Activated CD8-positive, alpha-beta T cell treated with anti-CD3 and anti-CD28 coated beads for 36 hours (primary cell): ENCODE data around the gene DCDC2C. TPM values are rescaled to one million over a fixed set of nuclear protein-coding genes. Genes with fewer than 3 reads are reported as not detected.

ENCODE experiments used
- ATAC-seq: fragments of 200-7000 bp; cut with Tn5 transposase; one replicate; pipeline ENCODE4 v1.10.0; 2021; ENCODE audit warnings: mild to moderate bottlenecking, moderate library complexity
- CTCF ChIA-PET: fragments of 350-600 bp; sonication (Branson Sonifier 250); formaldehyde crosslinking; loops from one replicate; lab custom pipeline; 2021; ENCODE audit warnings: antibody characterized with exemption; lab: Charles Lee
- POLR2A ChIA-PET: fragments of 350-600 bp; sonication (Branson Sonifier 250); formaldehyde crosslinking; loops from one replicate; lab custom pipeline; 2021; ENCODE audit warnings: antibody characterized with exemption; lab: Charles Lee
- DNase-seq: peaks from one replicate; pipeline ENCODE4 v3.0.0-alpha.2; 2020
- H3K27ac Mint-ChIP-seq: one replicate; pipeline ENCODE4 v1.8.0; 2021; ENCODE audit warnings: mild to moderate bottlenecking, mixed read lengths
- H3K27me3 Mint-ChIP-seq: one replicate; pipeline ENCODE4 v1.8.0; 2021; ENCODE audit warnings: mixed read lengths
- H3K36me3 Mint-ChIP-seq: one replicate; pipeline ENCODE4 v1.8.0; 2021; ENCODE audit warnings: low read depth, mixed read lengths
- H3K4me1 Mint-ChIP-seq: one replicate; pipeline ENCODE4 v1.8.0; 2021; ENCODE audit warnings: low read depth, mixed read lengths
- H3K4me3 Mint-ChIP-seq: one replicate; pipeline ENCODE4 v1.8.0; 2021; ENCODE audit warnings: mild to moderate bottlenecking, moderate library complexity, mixed read lengths
- H3K9me3 Mint-ChIP-seq: one replicate; pipeline ENCODE4 v1.8.0; 2021; ENCODE audit warnings: mixed read lengths
- CTCF ChIP-seq: fragments of 200-600 bp; IDR thresholded peaks from one replicate; pipeline ENCODE4 v1.8.0; 2022; ENCODE audit warnings: antibody characterized with exemption, mild to moderate bottlenecking
- intact Hi-C: fragments of 100-400 bp; cut with micrococcal nuclease; formaldehyde crosslinking; loops from one replicate; pipeline ENCODE4 v1.10.0; 2022
- total RNA-seq, 2 experiments: library from RNA; stranded (reverse); gene quantifications; one replicate each; pipeline ENCODE4 v1.2.3, GENCODE V29; 2021

The DCDC2C gene
- total RNA-seq, 2 experiments from 2014 or later = not detected

- no peak for DNase-seq
- H3K36me3 Mint-ChIP-seq = peaks cover 4% of the 10 kb centered on the region
- no peak for TF ChIP-seq CTCF
- ChIA-PET CTCF (no interaction called here), POLR2A (no interaction called here)
- peaks cover 36% of the 10 kb centered on the region for H3K27me3 Mint-ChIP-seq
- H3K4me3 Mint-ChIP-seq = no peak overlapping the region
- intact Hi-C loops = no loop called here
- H3K9me3 Mint-ChIP-seq = no peaks in the 10 kb centered on the region
- no peak for ATAC-seq
- H3K27ac Mint-ChIP-seq = no peak overlapping the region
- peaks cover 4% of the 10 kb centered on the region for H3K4me1 Mint-ChIP-seq
Observed at GRCh38 chr2:3703757-3704355, 481 bp downstream of the DCDC2C start.

GRCh38 chr2:3704692-3705091 is 1.3 kb downstream of the DCDC2C start:
- POLR2A ChIA-PET = no interaction called here
- no peak for TF ChIP-seq CTCF
- CTCF ChIA-PET = no interaction called here
- peaks cover 4% of the 10 kb centered on the region for H3K4me1 Mint-ChIP-seq
- no peaks in the 10 kb centered on the region for H3K9me3 Mint-ChIP-seq
- H3K4me3 Mint-ChIP-seq = no peak overlapping the region
- DNase-seq (no peak), ATAC-seq (no peak)
- H3K27me3 Mint-ChIP-seq = peaks cover 28% of the 10 kb centered on the region
- no peak overlapping the region for H3K27ac Mint-ChIP-seq
- intact Hi-C loops = no loop called here
- peaks cover 4% of the 10 kb centered on the region for H3K36me3 Mint-ChIP-seq

GRCh38 chr2:3705782-3706181 is 2.4 kb downstream of the DCDC2C start:
- ChIA-PET CTCF (interaction anchor here (0.5 kb wide), 1 partner anchor 1291 kb away, joined by 3 read pairs; no protein-coding TSS in a partner anchor), POLR2A (no interaction called here)
- H3K36me3 Mint-ChIP-seq = peaks cover 4% of the 10 kb centered on the region
- H3K27me3 Mint-ChIP-seq = peaks cover 29% of the 10 kb centered on the region
- peaks cover under 1% of the 10 kb centered on the region for H3K9me3 Mint-ChIP-seq
- H3K4me1 Mint-ChIP-seq = peaks cover 4% of the 10 kb centered on the region
- ATAC-seq (no peak), DNase-seq (no peak)
- TF ChIP-seq CTCF = no peak
- intact Hi-C loops = no loop called here
- H3K27ac Mint-ChIP-seq = no peak overlapping the region
- H3K4me3 Mint-ChIP-seq = no peak overlapping the region

GRCh38 chr2:3706892-3707291 is 3.5 kb downstream of the DCDC2C start:
- DNase-seq = no peak

More at GRCh38 chr2:3706892-3707291, 3.5 kb downstream of the DCDC2C start:
- Mint-ChIP-seq H3K27me3 (peaks cover 26% of the 10 kb centered on the region), H3K9me3 (peaks cover 1% of the 10 kb centered on the region), H3K36me3 (peaks cover 4% of the 10 kb centered on the region), H3K27ac (no peak overlapping the region), H3K4me3 (no peak overlapping the region), H3K4me1 (peaks cover 4% of the 10 kb centered on the region)
- POLR2A ChIA-PET = interaction anchor here (0.8 kb wide), 1 partner anchor 54 kb away, joined by 3 read pairs; no protein-coding TSS in a partner anchor
- no peak for TF ChIP-seq CTCF
- intact Hi-C loops = no loop called here
- no peak for ATAC-seq
- CTCF ChIA-PET = no interaction called here
